ENCODE results near the gene ATAD3C.

ATAD3C gene

GRCh38 chr1:1435911-1436629, 13.4 kb upstream of the ATAD3C start:
- no peak for DNase-seq (ENCODE audit: low read depth)
- no peak overlapping the region for H3K4me3 ChIP-seq (ENCODE audit: low read depth, low read length)
- TF ChIP-seq, protein P1, sequence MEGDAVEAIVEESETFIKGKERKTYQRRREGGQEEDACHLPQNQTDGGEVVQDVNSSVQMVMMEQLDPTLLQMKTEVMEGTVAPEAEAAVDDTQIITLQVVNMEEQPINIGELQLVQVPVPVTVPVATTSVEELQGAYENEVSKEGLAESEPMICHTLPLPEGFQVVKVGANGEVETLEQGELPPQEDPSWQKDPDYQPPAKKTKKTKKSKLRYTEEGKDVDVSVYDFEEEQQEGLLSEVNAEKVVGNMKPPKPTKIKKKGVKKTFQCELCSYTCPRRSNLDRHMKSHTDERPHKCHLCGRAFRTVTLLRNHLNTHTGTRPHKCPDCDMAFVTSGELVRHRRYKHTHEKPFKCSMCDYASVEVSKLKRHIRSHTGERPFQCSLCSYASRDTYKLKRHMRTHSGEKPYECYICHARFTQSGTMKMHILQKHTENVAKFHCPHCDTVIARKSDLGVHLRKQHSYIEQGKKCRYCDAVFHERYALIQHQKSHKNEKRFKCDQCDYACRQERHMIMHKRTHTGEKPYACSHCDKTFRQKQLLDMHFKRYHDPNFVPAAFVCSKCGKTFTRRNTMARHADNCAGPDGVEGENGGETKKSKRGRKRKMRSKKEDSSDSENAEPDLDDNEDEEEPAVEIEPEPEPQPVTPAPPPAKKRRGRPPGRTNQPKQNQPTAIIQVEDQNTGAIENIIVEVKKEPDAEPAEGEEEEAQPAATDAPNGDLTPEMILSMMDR (IDR thresholded peaks at IDR 0.05; ENCODE audit: low read depth, low read length), result no peak
- TF ChIP-seq MYC (IDR thresholded peaks at IDR 0.05; ENCODE audit: low read depth, low read length) (no peak), POLR2A (IDR thresholded peaks at IDR 0.05; ENCODE audit: extremely low read depth, insufficient read length) (no peak), MAX (IDR thresholded peaks at IDR 0.05; ENCODE audit: low read depth, low read length) (no peak)

GRCh38 chr1:1436630-1437032, 12.9 kb upstream of the ATAD3C start:
- TF ChIP-seq MYC (IDR thresholded peaks at IDR 0.05; ENCODE audit: low read depth, low read length) (no peak), MAX (IDR thresholded peaks at IDR 0.05; ENCODE audit: low read depth, low read length) (no peak), POLR2A (IDR thresholded peaks at IDR 0.05; ENCODE audit: extremely low read depth, insufficient read length) (no peak)
- TF ChIP-seq, protein P1 (IDR thresholded peaks at IDR 0.05; ENCODE audit: low read depth, low read length), result no peak
- no peak overlapping the region for H3K4me3 ChIP-seq (ENCODE audit: low read depth, low read length)
- no peak for DNase-seq (ENCODE audit: low read depth)

DNA sequence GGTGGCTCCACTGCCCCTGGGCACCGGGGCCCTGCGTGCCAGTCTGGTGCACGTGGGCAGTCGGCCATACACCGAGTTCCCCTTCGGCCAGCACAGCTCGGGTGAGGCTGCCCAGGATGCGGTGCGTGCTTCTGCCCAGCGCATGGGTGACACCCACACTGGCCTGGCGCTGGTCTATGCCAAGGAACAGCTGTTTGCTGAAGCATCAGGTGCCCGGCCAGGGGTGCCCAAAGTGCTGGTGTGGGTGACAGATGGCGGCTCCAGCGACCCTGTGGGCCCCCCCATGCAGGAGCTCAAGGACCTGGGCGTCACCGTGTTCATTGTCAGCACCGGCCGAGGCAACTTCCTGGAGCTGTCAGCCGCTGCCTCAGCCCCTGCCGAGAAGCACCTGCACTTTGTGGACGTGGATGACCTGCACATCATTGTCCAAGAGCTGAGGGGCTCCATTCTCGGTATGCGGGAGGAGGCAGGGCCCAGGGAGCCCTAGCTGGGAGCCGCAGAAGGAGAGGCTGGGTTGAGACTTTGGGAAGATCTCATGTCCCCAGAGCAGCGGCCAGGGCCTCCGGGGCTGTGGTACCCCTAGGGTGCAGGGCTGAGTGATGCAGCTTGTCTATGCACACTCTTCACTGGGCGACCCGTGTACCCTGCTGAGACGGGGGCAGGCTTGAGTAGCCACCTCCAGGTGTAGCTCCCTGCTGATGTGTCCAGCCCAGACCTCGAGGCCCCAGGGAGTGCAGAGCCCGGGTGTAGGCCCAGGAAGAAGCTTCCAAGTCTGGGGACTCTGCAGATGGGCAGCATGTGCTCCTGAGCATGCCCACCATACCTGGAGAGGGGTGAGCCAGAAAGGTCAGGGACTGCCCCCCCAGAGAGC, 12.2 kb upstream of the ATAD3C start:
- DNase-seq (ENCODE audit: low read depth), result no peak
- no peak overlapping the region for H3K4me3 ChIP-seq (ENCODE audit: low read depth, low read length)
- TF ChIP-seq MYC (IDR thresholded peaks at IDR 0.05; ENCODE audit: low read depth, low read length) (no peak), POLR2A (IDR thresholded peaks at IDR 0.05; ENCODE audit: extremely low read depth, insufficient read length) (no peak), MAX (IDR thresholded peaks at IDR 0.05; ENCODE audit: low read depth, low read length) (no peak)
- TF ChIP-seq, protein P1 (IDR thresholded peaks at IDR 0.05; ENCODE audit: low read depth, low read length), result no peak

GRCh38 chr1:1437904-1438376, 11.5 kb upstream of the ATAD3C start:
- peak; percentile 19; the same call in 1 of the 2 replicates for TF ChIP-seq MAX (IDR thresholded peaks at IDR 0.05; ENCODE audit: low read depth, low read length)
- TF ChIP-seq POLR2A (IDR thresholded peaks at IDR 0.05; ENCODE audit: extremely low read depth, insufficient read length), result no peak
- TF ChIP-seq, protein P1 (IDR thresholded peaks at IDR 0.05; ENCODE audit: low read depth, low read length), result no peak
- TF ChIP-seq MYC (IDR thresholded peaks at IDR 0.05; ENCODE audit: low read depth, low read length), result no peak
- DNase-seq (ENCODE audit: low read depth), result peak; percentile 95

DNA sequence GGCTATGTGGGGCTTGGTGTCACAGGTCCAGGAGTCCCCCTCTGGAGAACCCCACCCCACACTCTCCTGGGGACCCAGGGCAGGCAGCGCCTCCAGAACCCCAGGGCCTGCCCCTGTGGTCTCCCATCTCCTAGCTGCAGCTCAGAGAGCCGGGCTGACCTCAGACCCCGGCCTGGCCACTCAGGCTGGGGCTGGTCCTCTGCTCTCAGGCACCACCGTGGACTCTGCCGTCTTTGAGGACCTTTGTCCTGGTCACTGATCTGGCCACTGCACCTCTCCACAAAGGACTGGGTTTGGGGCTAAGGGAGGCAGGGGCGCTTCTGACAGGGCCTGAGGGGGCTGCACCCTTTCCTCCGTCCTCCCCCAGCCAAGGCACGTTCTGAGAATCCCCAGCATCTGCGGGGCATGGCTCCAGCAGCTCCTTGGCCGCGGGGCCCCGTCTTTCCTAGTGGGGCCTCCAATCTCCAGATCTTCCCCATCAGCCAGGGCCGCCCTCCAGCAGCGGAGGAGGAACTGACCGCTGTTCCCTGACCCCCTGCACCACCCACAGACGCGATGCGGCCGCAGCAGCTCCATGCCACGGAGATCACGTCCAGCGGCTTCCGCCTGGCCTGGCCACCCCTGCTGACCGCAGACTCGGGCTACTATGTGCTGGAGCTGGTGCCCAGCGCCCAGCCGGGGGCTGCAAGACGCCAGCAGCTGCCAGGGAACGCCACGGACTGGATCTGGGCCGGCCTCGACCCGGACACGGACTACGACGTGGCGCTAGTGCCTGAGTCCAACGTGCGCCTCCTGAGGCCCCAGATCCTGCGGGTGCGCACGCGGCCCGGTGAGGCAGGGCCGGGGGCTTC, 10.7 kb upstream of the ATAD3C start:
- no peak overlapping the region for H3K4me3 ChIP-seq (ENCODE audit: low read depth, low read length)
- TF ChIP-seq, protein P1 (IDR thresholded peaks at IDR 0.05; ENCODE audit: low read depth, low read length), result no peak
- no peak for TF ChIP-seq POLR2A (IDR thresholded peaks at IDR 0.05; ENCODE audit: extremely low read depth, insufficient read length)
- no peak for DNase-seq (ENCODE audit: low read depth)

More at GRCh38 chr1:1437904-1438376, 11.5 kb upstream of the ATAD3C start:
- no peak overlapping the region for H3K4me3 ChIP-seq (ENCODE audit: low read depth, low read length)
